Motor neuron (in vitro differentiated cells): ENCODE measurements around the gene TMEM108. TPM values are rescaled to one million over a fixed set of nuclear protein-coding genes. Genes with fewer than 3 reads are reported as not detected.

Source experiments
- ATAC-seq, 8 experiments: fragments of 200-7000 bp; cut with Tn5 transposase; replicated peaks in 6 of 8; 2 replicates each; pipeline ENCODE4 v1.8.0; 2021; ENCODE audit warnings: mild to moderate bottlenecking in 8 of 8, moderate library complexity in 8 of 8
- H3K27ac ChIP-seq, 2 donors: fragments of 250-450 bp; sonication (Bioruptor Pico); 2 replicates each; pipeline ENCODE4 v1.9.0; 2021; ENCODE audit warnings: antibody characterized with exemption in 2 of 2, mild to moderate bottlenecking in 2 of 2, moderate library complexity in 1 of 2
- H3K4me1 ChIP-seq, 2 donors: fragments of 250-450 bp; sonication (Bioruptor Pico); replicated peaks in 1 of 2; 2 replicates each; pipeline ENCODE4 v1.6.1; 2021; ENCODE audit warnings: antibody characterized with exemption in 2 of 2, mild to moderate bottlenecking in 2 of 2, moderate library complexity in 1 of 2
- H3K4me3 ChIP-seq, 5 donors: fragments of 250-450 bp; sonication (Bioruptor Pico); 2 replicates each; pipeline ENCODE4 v1.9.0; 2021; ENCODE audit warnings: antibody characterized with exemption in 5 of 5, mild to moderate bottlenecking in 5 of 5, moderate library complexity in 4 of 5
- WGBS, 10 experiments: fragments of 450-650 bp; shearing (Covaris generic); methylation state at CpG; one replicate each; pipeline ENCODE4 v1.0.0; 2022; 5-methylcytosine and 5-hydroxymethylcytosine counted together
- in situ Hi-C, 9 experiments: fragments of 400-800 bp; cut with MboI; loops; one replicate each; pipeline ENCODE4 v1.15.0; 2021; ENCODE audit warnings: low sequenced_read_pairs in 9 of 9, low pct_unique_long_range_greater_than_20kb in 2 of 9; ENCODE audit not compliant: unreplicated experiment in 9 of 9
- total RNA-seq, 8 experiments: library from RNA; unstranded; fragments of 300-600 nt; gene quantifications; 2 replicates each; pipeline versions ENCODE4 v1.2.3 to v1.2.4, GENCODE V29; 2022

TMEM108 gene
- total RNA-seq, 8 experiments from 2014 or later = 0.51 to 28.4 (median 2.9) TPM

- ATAC-seq = no peak
- peaks cover 9 to 11% of the 10 kb centered on the region in 2 donors for H3K4me1 ChIP-seq
- WGBS, 10 experiments = 0% methylated on average over 1 of the region's 1 CpG; no CpG with 5 or more reads in 9 of the 10 experiments
Observed at GRCh38 chr3:133367956-133368355, 329.8 kb downstream of the TMEM108 start.

GRCh38 chr3:133368371-133369067 is 330.3 kb downstream of the TMEM108 start:
- Histone ChIP-seq H3K4me3 (no peak overlapping the region), H3K4me1 (peaks cover 9 to 11% of the 10 kb centered on the region in 2 donors), H3K27ac (no peak overlapping the region)
- peak in 3 of 8 experiments; percentile 55 to 74 (median 69) for ATAC-seq
- 7 to 100% (median 55%) methylated on average over 1 to 3 of the region's 4 CpGs; no CpG with 5 or more reads in 1 of the 10 experiments for WGBS, 10 experiments
- in situ Hi-C loops = no loop called here

More at GRCh38 chr3:133367956-133368355, 329.8 kb downstream of the TMEM108 start:
- H3K4me3 ChIP-seq = no peak overlapping the region
- H3K27ac ChIP-seq = no peak overlapping the region
- in situ Hi-C loops = no loop called here

- Histone ChIP-seq H3K27ac (no peak overlapping the region), H3K4me3 (no peak overlapping the region), H3K4me1 (peaks cover 9 to 11% of the 10 kb centered on the region in 2 donors)
- WGBS, 10 experiments = 40 to 100% (median 91%) methylated on average over 1 to 9 of the region's 9 CpGs; no CpG with 5 or more reads in 3 of the 10 experiments
- in situ Hi-C loops = no loop called here
- no peak for ATAC-seq
Observed at GRCh38 chr3:133369068-133369440, 330.9 kb downstream of the TMEM108 start.

- no peak overlapping the region for H3K27ac ChIP-seq
- H3K4me3 ChIP-seq = no peak overlapping the region
- in situ Hi-C loops = no loop called here
- 17 to 100% (median 80%) methylated on average over 1 to 2 of the region's 2 CpGs; no CpG with 5 or more reads in 5 of the 10 experiments for WGBS, 10 experiments
- peaks cover 19 to 29% of the 10 kb centered on the region in 2 donors for H3K4me1 ChIP-seq
- peak in 1 of 8 experiments; percentile 18 for ATAC-seq
Observed at GRCh38 chr3:133371181-133371580, 333.0 kb downstream of the TMEM108 start.

GRCh38 chr3:133371676-133372075 is 333.5 kb downstream of the TMEM108 start:
- no peak for ATAC-seq
- whole genome bisulfite sequencing, 10 experiments = 90 to 100% (median 100%) methylated on average over 1 of the region's 1 CpG; no CpG with 5 or more reads in 4 of the 10 experiments
- in situ Hi-C loops = no loop called here
- no peak overlapping the region for H3K4me3 ChIP-seq
- no peak overlapping the region for H3K27ac ChIP-seq
- H3K4me1 ChIP-seq = peaks cover 19 to 29% of the 10 kb centered on the region in 2 donors

GRCh38 chr3:133374708-133375402 is 336.7 kb downstream of the TMEM108 start:
- in situ Hi-C loops = loop anchor here in 8 of 9 experiments (25.0 kb wide), 3 partner anchors 338 to 638 kb away; partner anchors contain the start of gene TMEM108 (in 3 of the 8)
- 0 to 67% (median 25%) methylated on average over 1 to 4 of the region's 4 CpGs for WGBS, 10 experiments
- peak; percentile 63 to 90 (median 72) for ATAC-seq
- H3K27ac ChIP-seq = no peak overlapping the region
- H3K4me1 ChIP-seq = peaks cover 19 to 29% of the 10 kb centered on the region in 2 donors
- H3K4me3 ChIP-seq = no peak overlapping the region

- ATAC-seq = peak in 4 of 8 experiments; percentile 3 to 64 (median 30)
- peaks cover 19 to 26% of the 10 kb centered on the region in 2 donors for H3K4me1 ChIP-seq
- H3K4me3 ChIP-seq = no peak overlapping the region
- in situ Hi-C loops = loop anchor here in 8 of 9 experiments (25.0 kb wide), 3 partner anchors 338 to 638 kb away; partner anchors contain the start of gene TMEM108 (in 3 of the 8)
- no peak overlapping the region for H3K27ac ChIP-seq
Observed at GRCh38 chr3:133375403-133375745, 337.2 kb downstream of the TMEM108 start.

GRCh38 chr3:133376810-133377209 is 338.6 kb downstream of the TMEM108 start:
- WGBS, 10 experiments = 23 to 100% (median 70%) methylated on average over 1 to 6 of the region's 6 CpGs; no CpG with 5 or more reads in 5 of the 10 experiments

GRCh38 chr3:133377396-133377795 is 339.2 kb downstream of the TMEM108 start:
- H3K4me3 ChIP-seq = no peak overlapping the region
- peak; percentile 29 to 66 (median 49) for ATAC-seq
- peaks cover 10 to 18% of the 10 kb centered on the region in 2 donors for H3K4me1 ChIP-seq
- H3K27ac ChIP-seq = no peak overlapping the region
- in situ Hi-C loops = loop anchor here in 8 of 9 experiments (25.0 kb wide), 3 partner anchors 340 to 640 kb away; partner anchors contain the start of gene TMEM108 (in 3 of the 8)
- 0 to 80% (median 20%) methylated on average over 1 of the region's 3 CpGs; no CpG with 5 or more reads in 4 of the 10 experiments for WGBS, 10 experiments

More at GRCh38 chr3:133376810-133377209, 338.6 kb downstream of the TMEM108 start:
- H3K4me3 ChIP-seq = no peak overlapping the region
- in situ Hi-C loops = loop anchor here in 8 of 9 experiments (25.0 kb wide), 3 partner anchors 340 to 640 kb away; partner anchors contain the start of gene TMEM108 (in 3 of the 8)
- ATAC-seq = peak in 2 of 8 experiments; percentile 18 to 58
- peaks cover 10 to 18% of the 10 kb centered on the region in 2 donors for H3K4me1 ChIP-seq
- H3K27ac ChIP-seq = no peak overlapping the region

- ATAC-seq = no peak
- no peak overlapping the region for H3K4me3 ChIP-seq
- H3K4me1 ChIP-seq = peaks cover 9 to 11% of the 10 kb centered on the region in 2 donors
- 100% methylated on average over 3 of the region's 19 CpGs; no CpG with 5 or more reads in 9 of the 10 experiments for WGBS, 10 experiments
- no peak overlapping the region for H3K27ac ChIP-seq
- in situ Hi-C loops = loop anchor here (5.0 to 25.0 kb wide), 7 partner anchors 335 to 655 kb away; partner anchors contain the start of genes TMEM108 (in 3 of the 9) and NPHP3 (in 2 of the 9)
Observed at GRCh38 chr3:133379926-133380325, 341.7 kb downstream of the TMEM108 start.

- WGBS, 10 experiments = 57 to 94% (median 76%) methylated on average over 1 to 7 of the region's 16 CpGs; no CpG with 5 or more reads in 6 of the 10 experiments
Observed at GRCh38 chr3:133380481-133381225, 342.5 kb downstream of the TMEM108 start.

More at GRCh38 chr3:133380481-133381225, 342.5 kb downstream of the TMEM108 start:
- Histone ChIP-seq H3K4me3 (no peak overlapping the region), H3K27ac (no peak overlapping the region), H3K4me1 (peaks cover 4% of the 10 kb centered on the region in 2 donors)
- ATAC-seq = no peak
- in situ Hi-C loops = loop anchor here (5.0 to 25.0 kb wide), 7 partner anchors 336 to 656 kb away; partner anchors contain the start of genes TMEM108 (in 3 of the 9) and NPHP3 (in 2 of the 9)
